HUES48 (cell line): ENCODE results near the gene FAM180B.

Experiments used
- H3K27ac ChIP-seq: one replicate; pipeline ENCODE4 v1.7.0; 2013; ENCODE audit warnings: low read depth, low read length, inconsistent platforms
- H3K27me3 ChIP-seq: 2 replicates; pipeline ENCODE4 v1.6.1; 2013; ENCODE audit warnings: mild to moderate bottlenecking, low read length; ENCODE audit not compliant: control insufficient read depth, insufficient read depth
- H3K36me3 ChIP-seq: 2 replicates; pipeline ENCODE4 v1.6.1; 2013; ENCODE audit warnings: low read length; ENCODE audit not compliant: control insufficient read depth, insufficient read depth
- H3K4me1 ChIP-seq: 2 replicates; pipeline ENCODE4 v1.6.1; 2013; ENCODE audit warnings: mild to moderate bottlenecking, low read length; ENCODE audit not compliant: control insufficient read depth, insufficient read depth
- H3K4me3 ChIP-seq: 2 replicates; pipeline ENCODE4 v1.5.1; 2013; ENCODE audit warnings: mild to moderate bottlenecking, low read depth, low read length
- H3K9ac ChIP-seq: 2 replicates; pipeline ENCODE4 v1.6.1; 2013; ENCODE audit warnings: mild to moderate bottlenecking, low read depth, low read length, moderate library complexity
- H3K9me3 ChIP-seq: 2 replicates; pipeline ENCODE4 v1.6.1; 2013; ENCODE audit warnings: low read length; ENCODE audit not compliant: control insufficient read depth, insufficient read depth

FAM180B gene

GRCh38 chr11:47569646-47570045 is 16.8 kb upstream of the FAM180B start:
- peaks cover 49% of the 10 kb centered on the region for H3K36me3 ChIP-seq
- H3K4me1 ChIP-seq: no peaks in the 10 kb centered on the region; the same call in 1 of the 2 replicates
- no peaks in the 10 kb centered on the region for H3K9me3 ChIP-seq
- no peak overlapping the region for H3K27ac ChIP-seq
- no peak overlapping the region for H3K4me3 ChIP-seq
- H3K27me3 ChIP-seq: no peaks in the 10 kb centered on the region
- no peak overlapping the region for H3K9ac ChIP-seq

GRCh38 chr11:47570651-47571356 is 15.7 kb upstream of the FAM180B start:
- no peak overlapping the region for H3K27ac ChIP-seq
- H3K4me3 ChIP-seq: no peak overlapping the region
- H3K9me3 ChIP-seq: no peaks in the 10 kb centered on the region
- H3K36me3 ChIP-seq: peaks cover 54% of the 10 kb centered on the region
- H3K27me3 ChIP-seq: no peaks in the 10 kb centered on the region
- H3K9ac ChIP-seq: no peak overlapping the region
- H3K4me1 ChIP-seq: no peaks in the 10 kb centered on the region; the same call in 1 of the 2 replicates

- no peak overlapping the region for H3K9ac ChIP-seq
- peaks cover 54% of the 10 kb centered on the region for H3K36me3 ChIP-seq
- H3K4me3 ChIP-seq: no peak overlapping the region
- H3K27ac ChIP-seq: no peak overlapping the region
- no peaks in the 10 kb centered on the region; the same call in 1 of the 2 replicates for H3K4me1 ChIP-seq
- no peaks in the 10 kb centered on the region for H3K9me3 ChIP-seq
- H3K27me3 ChIP-seq: no peaks in the 10 kb centered on the region
These were observed 15.1 kb upstream of the FAM180B start for GRCh38 chr11:47571357-47571729.

GRCh38 chr11:47571895-47572294 is 14.6 kb upstream of the FAM180B start:
- Histone ChIP-seq H3K4me1 (no peaks in the 10 kb centered on the region), H3K9me3 (no peaks in the 10 kb centered on the region), H3K27me3 (no peaks in the 10 kb centered on the region), H3K27ac (no peak overlapping the region), H3K9ac (no peak overlapping the region), H3K36me3 (peaks cover 56% of the 10 kb centered on the region), H3K4me3 (no peak overlapping the region)

- Histone ChIP-seq H3K36me3 (peaks cover 65% of the 10 kb centered on the region), H3K4me3 (no peak overlapping the region), H3K4me1 (peaks cover 2% of the 10 kb centered on the region; the same call in 1 of the 2 replicates), H3K9ac (no peak overlapping the region), H3K9me3 (no peaks in the 10 kb centered on the region), H3K27ac (no peak overlapping the region), H3K27me3 (no peaks in the 10 kb centered on the region)
These were observed 13.7 kb upstream of the FAM180B start for GRCh38 chr11:47572715-47573255.

DNA sequence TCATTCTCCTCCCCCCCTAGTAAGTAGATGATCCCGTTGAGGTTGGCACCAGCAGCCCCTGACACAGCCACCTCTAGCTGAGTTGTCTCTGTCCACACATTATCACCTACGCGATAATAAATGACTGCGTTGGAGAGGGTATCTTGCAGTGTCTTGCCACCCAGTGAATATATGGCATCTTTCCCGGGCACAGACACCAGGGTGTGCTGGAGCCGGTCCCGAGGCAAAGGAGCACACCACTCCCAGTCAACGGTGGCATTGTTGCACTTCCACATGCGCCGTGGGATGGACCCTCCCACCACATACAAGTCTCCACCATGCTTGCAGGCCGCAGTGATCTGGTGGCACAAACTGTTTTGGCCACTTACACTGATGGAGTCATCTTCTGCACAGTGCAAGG is 13.2 kb upstream of the FAM180B start:
- Histone ChIP-seq H3K4me1 (peaks cover 6% of the 10 kb centered on the region; the same call in 1 of the 2 replicates), H3K36me3 (peaks cover 66% of the 10 kb centered on the region), H3K9ac (no peak overlapping the region), H3K4me3 (no peak overlapping the region), H3K27ac (no peak overlapping the region), H3K9me3 (no peaks in the 10 kb centered on the region), H3K27me3 (no peaks in the 10 kb centered on the region)

GRCh38 chr11:47577460-47578041 is 8.9 kb upstream of the FAM180B start:
- H3K4me3 ChIP-seq: peak overlapping the region; percentile 67
- peak overlapping the region; percentile 93 for H3K27ac ChIP-seq
- H3K4me1 ChIP-seq: peaks cover 6% of the 10 kb centered on the region; the same call in 1 of the 2 replicates
- peaks cover 59% of the 10 kb centered on the region for H3K36me3 ChIP-seq
- H3K9ac ChIP-seq: no peak overlapping the region
- no peaks in the 10 kb centered on the region for H3K9me3 ChIP-seq
- H3K27me3 ChIP-seq: no peaks in the 10 kb centered on the region

- no peaks in the 10 kb centered on the region for H3K9me3 ChIP-seq
- H3K9ac ChIP-seq: peak within 1 kb of the TSS; percentile 90
- H3K27me3 ChIP-seq: no peaks in the 10 kb centered on the region
- H3K4me3 ChIP-seq: peak within 1 kb of the TSS; percentile 67
- peak within 1 kb of the TSS; percentile 93 for H3K27ac ChIP-seq
- peaks cover 6% of the 10 kb centered on the region; the same call in 1 of the 2 replicates for H3K4me1 ChIP-seq
- H3K36me3 ChIP-seq: peaks cover 59% of the 10 kb centered on the region
These were observed 7.7 kb upstream of the FAM180B start, which contains the start of the genes KBTBD4 and NDUFS3 for GRCh38 chr11:47578524-47579494. TSS of gene KBTBD4 (minus strand) at chr11:47578970. CDS start at chr11:47578951, 19 bp downstream. TSS of gene NDUFS3 (plus strand) at chr11:47579074. CDS start at chr11:47579092, 18 bp downstream.

GRCh38 chr11:47583844-47584243 is 2.6 kb upstream of the FAM180B start:
- Histone ChIP-seq H3K9ac (no peak overlapping the region), H3K4me1 (no peaks in the 10 kb centered on the region), H3K9me3 (no peaks in the 10 kb centered on the region), H3K27ac (no peak overlapping the region), H3K27me3 (no peaks in the 10 kb centered on the region), H3K36me3 (peaks cover 52% of the 10 kb centered on the region), H3K4me3 (no peak overlapping the region)

GRCh38 chr11:47587039-47587716 is 700 bp downstream of the FAM180B start:
- Histone ChIP-seq H3K9ac (no peak overlapping the region), H3K27me3 (peaks cover 10% of the 10 kb centered on the region), H3K27ac (no peak overlapping the region), H3K36me3 (peaks cover 29% of the 10 kb centered on the region), H3K9me3 (no peaks in the 10 kb centered on the region), H3K4me3 (no peak overlapping the region), H3K4me1 (peaks cover 5% of the 10 kb centered on the region; the same call in 1 of the 2 replicates)
